NT2/D1 (cell line): Measurements from ENCODE around the gene RAB1B.

Experiments
- SUZ12 ChIP-seq: IDR thresholded peaks from 2 replicates; pipeline ENCODE4 v1.6.1; 2011; ENCODE audit not compliant: insufficient read length, insufficient read depth; ENCODE audit errors: extremely low read depth
- YY1 ChIP-seq: IDR thresholded peaks from 2 replicates; pipeline ENCODE4 v1.6.1; 2011; ENCODE audit not compliant: insufficient read length, insufficient read depth
- ZNF274 ChIP-seq: IDR thresholded peaks from 2 replicates; pipeline ENCODE4 v1.6.1; 2011; ENCODE audit warnings: mild to moderate bottlenecking, low read depth, low read length

DNA sequence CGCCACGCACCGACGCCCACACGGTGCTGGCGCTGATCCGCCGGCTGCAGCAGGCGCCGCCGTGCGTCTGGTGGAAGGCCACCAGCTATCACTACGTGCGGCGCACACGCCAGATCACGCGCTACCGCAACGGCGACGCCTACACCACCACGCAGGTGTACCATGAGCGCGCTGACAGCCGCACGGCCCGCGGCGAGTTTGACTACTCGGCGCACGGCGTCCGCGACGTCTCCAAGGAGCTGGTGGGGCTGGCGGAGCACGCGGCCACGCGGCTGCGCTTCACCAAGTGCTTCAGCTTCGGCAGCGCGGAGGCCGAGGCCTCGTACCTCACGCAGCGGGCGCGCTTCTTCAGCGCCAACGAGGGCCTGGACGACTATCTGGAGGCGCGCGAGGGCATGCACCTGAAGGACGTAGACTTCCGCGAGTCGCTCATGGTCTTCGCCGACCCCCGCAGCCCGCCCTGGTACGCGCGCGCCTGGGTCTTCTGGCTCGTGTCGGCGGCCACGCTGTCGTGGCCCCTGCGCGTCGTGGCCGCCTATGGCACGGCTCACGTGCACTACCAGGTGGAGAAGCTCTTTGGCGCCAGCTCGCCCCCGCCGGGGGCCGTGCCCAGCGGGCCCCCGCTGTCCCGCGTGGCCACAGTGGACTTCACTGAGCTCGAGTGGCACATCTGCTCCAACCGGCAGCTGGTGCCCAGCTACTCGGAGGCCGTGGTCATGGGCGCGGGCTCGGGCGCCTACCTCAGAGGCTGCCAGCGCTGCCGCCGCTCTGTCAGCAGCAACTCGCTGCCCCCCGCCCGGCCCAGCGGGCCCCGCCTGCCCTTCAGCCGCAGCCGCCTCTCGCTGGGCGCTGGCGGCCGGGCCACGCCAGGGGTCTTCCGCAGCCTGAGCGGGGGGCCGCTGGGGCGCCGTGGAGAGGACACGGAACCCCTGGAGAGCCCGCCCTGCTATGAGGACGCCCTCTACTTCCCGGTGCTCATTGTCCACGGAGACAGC is 26.5 kb downstream of the RAB1B start:
- TF ChIP-seq YY1 (no peak), ZNF274 (no peak), SUZ12 (no peak)
